NCI-H2196 (cell line): ENCODE measurements around the gene CYP2A13.
"Not testable (repeated sequence)": the region's sequence is repeated elsewhere in the genome, so short reads cannot be mapped to it uniquely, and the experiment has no call there.

Experiments
- DNase-seq: peaks from one replicate; lab custom pipeline; 2025; ENCODE audit not compliant: unreplicated experiment; lab: John Stamatoyannopoulos, UW

Gene CYP2A13

GRCh38 chr19:41088151-41088550 lies at the start of gene CYP2A13:
CYP2A13 (plus strand) TSS chr19:41088451; CDS start chr19:41088472, 21 bp downstream.
- DNase-seq: no peak

- no peak for DNase-seq
These were observed 48.4 kb upstream of the CYP2A13 start for GRCh38 chr19:41039806-41040205.

GRCh38 chr19:41045095-41045494 lies 43.2 kb upstream of the CYP2A13 start:
- DNase-seq: not testable (repeated sequence)

- DNase-seq: no peak
These were observed 37.8 kb upstream of the CYP2A13 start for GRCh38 chr19:41050426-41050825.

GRCh38 chr19:41052162-41052561 lies 36.1 kb upstream of the CYP2A13 start:
- DNase-seq: not testable (repeated sequence)

GRCh38 chr19:41053331-41053730 lies 34.9 kb upstream of the CYP2A13 start:
- DNase-seq: not testable (repeated sequence)

GRCh38 chr19:41064974-41065569 lies 23.2 kb upstream of the CYP2A13 start:
- DNase-seq: no peak

GRCh38 chr19:41076286-41076685 lies 12.0 kb upstream of the CYP2A13 start:
- DNase-seq: no peak

GRCh38 chr19:41083516-41083915 lies 4.7 kb upstream of the CYP2A13 start:
- DNase-seq: no peak

GRCh38 chr19:41085748-41086415 lies 2.4 kb upstream of the CYP2A13 start:
- DNase-seq: no peak

GRCh38 chr19:41089959-41090358 lies 1.7 kb downstream of the CYP2A13 start:
- DNase-seq: no peak

- DNase-seq: no peak
These were observed 7.5 kb downstream of the CYP2A13 start for GRCh38 chr19:41095703-41096102.

GRCh38 chr19:41096353-41096752 lies 8.1 kb downstream of the CYP2A13 start:
- DNase-seq: no peak

GRCh38 chr19:41097302-41097701 lies 9.1 kb downstream of the CYP2A13 start:
- DNase-seq: no peak

GRCh38 chr19:41098762-41099161 lies 10.5 kb downstream of the CYP2A13 start:
- DNase-seq: no peak

GRCh38 chr19:41102210-41102609 lies 14.0 kb downstream of the CYP2A13 start:
- DNase-seq: not testable (repeated sequence)

- DNase-seq: no peak
These were observed 17.9 kb downstream of the CYP2A13 start for GRCh38 chr19:41106177-41106576.

- DNase-seq: no peak
These were observed 23.0 kb downstream of the CYP2A13 start for GRCh38 chr19:41111296-41111695.

GRCh38 chr19:41111750-41112295 lies 23.6 kb downstream of the CYP2A13 start:
- DNase-seq: no peak

GRCh38 chr19:41112728-41113290 lies 24.6 kb downstream of the CYP2A13 start:
- DNase-seq: no peak

GRCh38 chr19:41114132-41114531 lies 25.9 kb downstream of the CYP2A13 start, which contains the start of gene CYP2F1:
CYP2F1 (plus strand) TSS chr19:41114432; CDS start chr19:41116189, 1,757 bp downstream.
- DNase-seq: no peak

GRCh38 chr19:41116261-41116660 lies 28.0 kb downstream of the CYP2A13 start:
- DNase-seq: no peak
